GM12875 (cell line): ENCODE measurements around the gene TNIK.

Experiments used
- H3K4me3 ChIP-seq: one replicate; pipeline ENCODE4 v1.5.1; 2011; ENCODE audit warnings: low read depth, low read length, control low read depth
- TF ChIP-seq, protein P1 (sequence below): IDR thresholded peaks from 2 replicates; pipeline ENCODE4 v1.5.1; 2011; ENCODE audit warnings: low read depth, mild to moderate bottlenecking, control low read depth, inconsistent platforms, low read length, moderate library complexity, borderline replicate concordance; ENCODE audit not compliant: insufficient read depth

The TNIK gene

GRCh38 chr3:171028025-171028778, 432.0 kb downstream of the TNIK start:
- H3K4me3 ChIP-seq = no peak overlapping the region
- TF ChIP-seq, protein P1, sequence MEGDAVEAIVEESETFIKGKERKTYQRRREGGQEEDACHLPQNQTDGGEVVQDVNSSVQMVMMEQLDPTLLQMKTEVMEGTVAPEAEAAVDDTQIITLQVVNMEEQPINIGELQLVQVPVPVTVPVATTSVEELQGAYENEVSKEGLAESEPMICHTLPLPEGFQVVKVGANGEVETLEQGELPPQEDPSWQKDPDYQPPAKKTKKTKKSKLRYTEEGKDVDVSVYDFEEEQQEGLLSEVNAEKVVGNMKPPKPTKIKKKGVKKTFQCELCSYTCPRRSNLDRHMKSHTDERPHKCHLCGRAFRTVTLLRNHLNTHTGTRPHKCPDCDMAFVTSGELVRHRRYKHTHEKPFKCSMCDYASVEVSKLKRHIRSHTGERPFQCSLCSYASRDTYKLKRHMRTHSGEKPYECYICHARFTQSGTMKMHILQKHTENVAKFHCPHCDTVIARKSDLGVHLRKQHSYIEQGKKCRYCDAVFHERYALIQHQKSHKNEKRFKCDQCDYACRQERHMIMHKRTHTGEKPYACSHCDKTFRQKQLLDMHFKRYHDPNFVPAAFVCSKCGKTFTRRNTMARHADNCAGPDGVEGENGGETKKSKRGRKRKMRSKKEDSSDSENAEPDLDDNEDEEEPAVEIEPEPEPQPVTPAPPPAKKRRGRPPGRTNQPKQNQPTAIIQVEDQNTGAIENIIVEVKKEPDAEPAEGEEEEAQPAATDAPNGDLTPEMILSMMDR = no peak

GRCh38 chr3:171026597-171027293, 433.5 kb downstream of the TNIK start, which contains the start of gene SLC2A2:
Gene SLC2A2 (minus strand): TSS chr3:171026720. CDS start chr3:171026670, 50 bp downstream.
- TF ChIP-seq, protein P1 = no peak
- H3K4me3 ChIP-seq = no peak within 1 kb of the TSS

- TF ChIP-seq, protein P1 = no peak
These were observed 436.6 kb downstream of the TNIK start for GRCh38 chr3:171023566-171023965.

GRCh38 chr3:171021377-171021776, 438.8 kb downstream of the TNIK start:
- no peak overlapping the region for H3K4me3 ChIP-seq
- TF ChIP-seq, protein P1 = no peak

More at GRCh38 chr3:171023566-171023965, 436.6 kb downstream of the TNIK start:
- H3K4me3 ChIP-seq = no peak overlapping the region

DNA sequence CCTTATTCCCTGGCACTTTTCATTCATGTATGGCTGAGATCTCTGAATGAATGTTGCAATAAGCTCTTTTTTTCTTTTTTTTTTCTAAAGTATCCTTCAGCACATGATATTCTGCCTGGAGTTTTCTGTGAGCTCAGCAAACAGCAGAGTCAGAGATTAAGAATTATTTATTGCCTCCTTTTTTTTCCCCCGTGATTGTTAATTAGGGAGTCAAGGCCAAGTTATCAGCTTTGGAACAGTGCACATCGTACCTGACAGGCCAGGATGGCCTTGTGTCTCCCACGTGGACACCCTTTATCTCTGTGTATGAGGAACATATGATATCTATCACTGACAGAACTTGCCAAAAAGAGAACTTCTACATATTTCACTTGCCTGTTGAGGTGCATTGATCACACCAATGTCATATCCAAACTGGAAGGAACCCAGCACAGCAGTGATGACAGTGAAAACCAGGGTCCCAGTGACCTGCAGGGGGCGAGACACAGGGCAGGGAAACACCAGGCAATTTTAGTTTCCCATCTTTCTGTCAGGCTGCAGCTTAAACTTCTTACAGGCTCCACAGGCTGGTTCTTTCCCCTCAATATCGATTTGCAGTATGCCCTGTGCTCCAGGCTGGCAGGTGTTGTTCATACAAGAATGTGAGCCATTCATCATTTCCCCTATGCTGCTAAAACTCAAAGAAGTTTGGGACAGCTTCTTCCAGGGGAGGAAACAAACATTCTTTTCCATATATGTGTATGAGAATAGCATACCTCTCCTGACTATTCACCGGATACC, 441.9 kb downstream of the TNIK start:
- TF ChIP-seq, protein P1 = peak; percentile 24; the same call in 1 of the 2 replicates
- H3K4me3 ChIP-seq = no peak overlapping the region

DNA sequence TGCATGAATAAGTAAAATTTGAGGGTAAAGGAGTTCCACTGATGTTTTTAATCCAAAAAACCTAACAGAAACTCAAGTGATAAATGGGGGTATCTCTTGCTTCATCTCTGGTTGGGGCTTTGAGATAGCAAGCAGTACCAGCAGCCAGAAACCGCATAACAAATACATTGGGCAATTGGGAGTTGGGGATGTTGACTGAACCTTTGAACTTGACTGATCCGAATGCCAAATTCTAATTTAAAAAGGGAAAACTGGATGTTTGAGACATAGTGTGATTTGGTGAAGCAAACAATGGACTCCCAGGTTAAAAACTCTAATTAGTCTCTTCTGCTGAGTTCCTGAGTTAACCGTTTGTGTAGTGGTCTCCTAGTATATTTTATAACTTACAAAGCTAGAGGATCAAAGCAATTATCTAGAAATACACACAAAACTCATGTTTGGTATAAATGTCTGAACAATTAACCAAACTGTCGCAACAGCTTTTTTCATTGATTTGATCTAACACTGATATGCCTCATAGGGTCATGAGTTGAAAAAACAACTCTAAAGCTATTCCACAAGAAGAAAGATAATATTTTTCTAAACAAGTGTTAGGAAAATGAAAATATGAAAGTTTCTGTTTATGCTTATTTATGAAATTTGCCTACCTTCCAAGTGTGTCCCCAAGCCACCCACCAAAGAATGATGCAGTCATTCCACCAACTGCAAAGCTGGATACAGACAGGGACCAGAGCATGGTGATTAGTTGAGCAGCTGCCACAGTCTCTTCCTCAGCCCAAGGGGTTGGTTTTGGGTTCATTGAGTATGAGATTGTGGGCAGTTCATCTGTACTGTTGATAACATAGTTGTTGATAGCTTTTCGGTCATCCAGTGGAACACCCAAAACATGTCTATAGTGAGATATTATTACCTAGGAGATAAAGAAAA, 446.1 kb downstream of the TNIK start:
- TF ChIP-seq, protein P1 = no peak
- H3K4me3 ChIP-seq = no peak overlapping the region
